Left renal pelvis (tissue), 4 donors: ENCODE results near the gene SMARCA1. TPM values are rescaled to one million over a fixed set of nuclear protein-coding genes. Genes with fewer than 3 reads are reported as not detected.

Experiments
- DNase-seq, 4 donors: peaks; one replicate each; pipeline ENCODE4 v3.0.0-alpha.2; 2013; ENCODE audit warnings: low read depth in 4 of 4, low spot score in 3 of 4
- polyA plus RNA-seq, 4 donors: library from polyadenylated mRNA; unstranded; fragments of 120-200 nt; gene quantifications; one replicate each; pipeline ENCODE4 v1.2.1, GENCODE V29; 2013; ENCODE audit not compliant: insufficient read length in 4 of 4

SMARCA1 gene
- polyA plus RNA-seq, 4 donors = 103 to 142 (median 113) TPM

- no peak for DNase-seq
Observed at GRCh38 chrX:129462707-129463106, 60.6 kb downstream of the SMARCA1 start.

DNA sequence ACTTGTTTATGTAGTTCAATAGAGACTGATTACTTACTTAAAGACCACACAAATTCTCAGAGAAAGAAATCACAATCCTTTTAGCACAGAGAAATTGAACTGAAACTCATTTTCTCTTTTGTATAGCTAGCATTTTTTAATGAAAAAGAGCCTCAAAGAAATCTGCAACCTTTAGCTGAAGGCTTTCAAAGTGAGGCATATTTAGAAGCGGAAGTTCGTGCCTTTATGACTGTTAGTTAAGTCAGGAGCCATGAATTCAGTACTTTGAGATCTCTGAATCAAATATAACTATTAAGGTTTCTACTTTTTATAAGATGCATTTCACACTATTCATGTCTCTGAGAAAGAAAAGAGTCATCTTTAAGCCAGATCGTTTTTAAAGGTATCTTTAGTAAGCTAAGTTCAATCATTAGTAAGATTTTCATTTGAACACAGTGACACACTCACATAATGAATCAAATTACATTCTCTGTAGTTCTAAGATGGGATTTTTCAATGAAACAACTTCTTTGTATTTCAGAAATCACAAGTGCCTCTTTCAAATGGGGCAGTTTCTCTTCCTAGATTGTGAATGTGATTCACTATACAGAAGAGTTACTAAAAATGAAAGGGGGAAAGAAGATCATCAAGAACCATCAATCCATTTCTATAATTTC lies 61.4 kb downstream of the SMARCA1 start:
- DNase-seq = no peak

DNA sequence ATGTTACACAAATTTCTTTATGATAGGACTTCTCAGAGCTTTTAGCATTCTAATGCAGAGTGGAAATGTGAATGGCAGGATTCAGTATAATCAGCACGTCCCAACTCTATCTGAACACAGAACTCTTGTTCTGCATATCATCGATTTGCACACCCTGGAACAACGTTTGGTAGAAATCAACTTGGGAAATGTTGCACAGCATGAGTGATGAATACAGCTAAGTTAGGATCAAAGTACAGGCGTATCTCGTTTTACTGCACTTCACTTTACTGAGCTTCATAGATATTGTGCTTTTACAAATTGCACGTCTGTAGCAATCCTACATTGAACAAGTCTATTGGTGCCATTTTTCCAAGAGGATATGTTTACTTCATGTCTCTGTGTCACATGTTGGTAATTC lies 70.8 kb downstream of the SMARCA1 start:
- DNase-seq = no peak

DNA sequence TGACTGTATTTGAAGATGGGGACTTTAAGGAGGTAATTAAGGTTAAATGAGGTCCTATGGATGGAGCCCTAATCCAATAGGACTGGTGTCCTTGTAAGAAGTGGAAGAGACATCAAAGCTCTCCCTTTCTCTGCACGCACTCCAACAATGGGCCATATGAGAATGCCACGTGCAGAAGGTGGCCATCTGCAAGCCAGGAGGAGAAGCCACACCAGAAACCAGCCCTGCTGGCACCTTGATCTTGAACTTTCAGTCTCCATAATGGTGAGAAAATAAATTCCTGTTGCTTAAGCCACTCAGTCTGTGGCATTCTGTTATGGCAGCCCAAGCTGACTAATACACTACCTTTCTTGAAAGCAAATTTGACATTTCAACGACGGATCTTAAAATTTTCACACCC lies 73.2 kb downstream of the SMARCA1 start:
- no peak for DNase-seq

DNA sequence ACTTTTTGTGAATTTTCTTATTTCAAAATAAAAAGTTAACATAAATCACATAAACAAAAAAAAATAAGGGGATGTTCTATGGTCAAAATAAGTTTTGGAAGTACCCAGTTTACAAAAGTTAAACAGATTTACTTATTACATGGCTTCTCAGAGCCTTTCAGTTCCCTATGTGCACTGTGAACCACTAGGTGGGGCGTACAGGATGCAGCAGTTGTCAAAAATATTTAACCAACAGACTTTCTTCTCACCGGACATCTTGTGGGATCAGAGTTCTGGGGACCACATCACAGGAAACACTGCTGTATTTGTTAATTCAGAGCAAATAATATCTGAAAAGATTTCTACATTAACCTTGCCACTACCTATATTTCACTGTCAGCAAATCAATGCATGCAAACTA lies 74.1 kb downstream of the SMARCA1 start:
- no peak for DNase-seq

DNA sequence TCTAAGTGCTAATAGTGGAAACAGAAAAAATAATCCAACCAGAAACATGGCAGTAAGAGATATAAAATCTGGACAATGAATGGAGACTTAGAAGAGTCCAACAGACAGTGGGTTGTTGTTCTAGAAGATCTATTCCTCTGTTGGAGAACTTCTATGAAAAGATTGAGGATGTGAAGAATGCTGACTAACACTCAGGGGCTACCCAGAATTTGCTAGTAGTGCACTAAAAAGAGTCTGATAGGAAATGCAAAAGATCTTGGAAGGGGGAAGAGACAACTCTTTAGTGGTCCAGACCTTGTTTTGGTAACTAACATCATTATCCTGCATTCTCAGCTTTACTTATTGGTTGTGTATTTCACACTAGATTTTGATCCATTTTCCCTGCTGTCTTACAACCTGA lies 77.9 kb downstream of the SMARCA1 start:
- DNase-seq = no peak

- DNase-seq = no peak
Observed at GRCh38 chrX:129433945-129434344, 89.3 kb downstream of the SMARCA1 start.

- DNase-seq = no peak
Observed at GRCh38 chrX:129433461-129433860, 89.8 kb downstream of the SMARCA1 start.

DNA sequence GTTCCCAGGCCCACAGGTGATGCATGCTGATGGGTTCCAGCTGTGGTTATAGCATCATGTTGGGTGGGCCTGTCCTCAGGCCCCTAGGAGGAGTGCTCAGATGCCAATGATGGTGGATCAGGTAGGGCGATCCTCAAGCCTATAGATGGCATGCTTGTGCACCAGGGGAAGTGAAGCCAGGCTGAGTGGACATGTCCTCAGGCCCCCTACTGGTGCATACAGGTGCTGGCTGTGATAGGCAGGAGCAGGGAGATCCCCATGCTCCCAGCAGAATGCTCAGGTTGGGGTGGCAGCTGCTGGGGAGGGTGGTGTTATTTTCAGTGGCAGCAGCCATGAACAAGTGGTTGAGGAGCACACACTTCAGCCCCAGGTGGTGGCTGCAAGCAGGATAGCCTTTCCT lies 96.0 kb downstream of the SMARCA1 start:
- DNase-seq = no peak

DNA sequence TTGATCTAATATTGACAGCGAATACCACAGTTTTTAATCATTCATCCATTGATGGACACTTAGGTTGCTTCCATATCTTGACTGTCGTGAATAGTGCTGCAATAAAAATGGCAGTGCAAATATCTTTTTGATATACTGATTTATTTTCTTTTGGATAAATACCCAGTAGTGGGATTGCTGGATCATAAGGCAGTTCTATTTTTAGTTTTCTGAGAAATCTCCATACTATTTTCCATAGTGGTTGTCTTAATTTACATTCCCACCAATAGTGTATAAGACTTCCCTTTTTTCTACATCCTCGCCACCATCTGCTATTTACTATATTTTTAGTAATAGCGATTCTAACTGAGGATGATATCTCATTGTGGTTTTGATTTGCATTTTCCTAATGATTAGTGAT lies 100.1 kb downstream of the SMARCA1 start:
- DNase-seq = no peak

DNA sequence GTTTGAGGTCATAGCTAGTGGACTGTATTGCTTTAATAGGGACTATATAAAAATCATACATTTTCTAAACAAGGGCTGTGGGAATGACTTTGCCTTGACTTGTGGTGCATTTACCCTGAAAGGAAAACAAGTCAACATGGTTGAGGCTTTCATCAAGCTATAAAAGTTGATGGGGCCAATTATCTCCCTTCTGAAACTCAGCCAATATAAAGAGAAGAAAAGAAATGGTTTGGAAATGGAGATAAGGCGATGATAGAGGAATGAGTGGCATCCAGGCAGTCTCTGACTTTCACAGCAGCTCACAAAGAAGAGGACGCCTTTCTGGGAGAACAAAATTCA lies 118.7 kb downstream of the SMARCA1 start:
- no peak for DNase-seq

GRCh38 chrX:129403974-129404669 lies 119.2 kb downstream of the SMARCA1 start:
- DNase-seq = no peak

Other genes starting within 250 kb of the SMARCA1 start
- gene OCRL, start 16.8 kb upstream of the SMARCA1 start, polyA plus RNA-seq = 10 to 100 TPM; 29.3 to 33.5 (median 30.6) TPM
- 1 to 10 TPM; 4.6 to 7.4 (median 6.1) TPM for gene APLN, start 131.5 kb upstream of the SMARCA1 start, polyA plus RNA-seq
- 10 to 100 TPM; 14.6 to 52.9 (median 44.8) TPM for gene XPNPEP2, start 215.5 kb upstream of the SMARCA1 start, polyA plus RNA-seq